ENCODE measurements around the gene KDM3B.
"Not testable (repeated sequence)": the region's sequence is repeated elsewhere in the genome, so short reads cannot be mapped to it uniquely, and the experiment has no call there.

Gene KDM3B

GRCh38 chr5:138402640-138403039, 50.2 kb downstream of the KDM3B start:
- DNase-seq (ENCODE audit: low read depth, low spot score), result no peak

- DNase-seq (ENCODE audit: low read depth, low spot score), result no peak
These were observed 55.5 kb downstream of the KDM3B start for GRCh38 chr5:138408023-138408422.

GRCh38 chr5:138410996-138411640, 58.6 kb downstream of the KDM3B start:
- DNase-seq (ENCODE audit: low read depth, low spot score), result not testable (repeated sequence)

GRCh38 chr5:138418444-138418843, 66.0 kb downstream of the KDM3B start:
- no peak for DNase-seq (ENCODE audit: low read depth, low spot score)

- no peak for DNase-seq (ENCODE audit: low read depth, low spot score)
These were observed 72.6 kb downstream of the KDM3B start for GRCh38 chr5:138425079-138425478.

GRCh38 chr5:138435943-138436342, 83.5 kb downstream of the KDM3B start:
- no peak for DNase-seq (ENCODE audit: low read depth, low spot score)

- no peak for DNase-seq (ENCODE audit: low read depth, low spot score)
These were observed 85.7 kb downstream of the KDM3B start for GRCh38 chr5:138438003-138438723.

GRCh38 chr5:138438724-138439476, 86.4 kb downstream of the KDM3B start, which contains the start of gene REEP2:
Gene REEP2 (plus strand): TSS chr5:138439057. CDS start chr5:138439209, 152 bp downstream.
- peak; percentile 50 for DNase-seq (ENCODE audit: low read depth, low spot score)

- no peak for DNase-seq (ENCODE audit: low read depth, low spot score)
These were observed 87.1 kb downstream of the KDM3B start for GRCh38 chr5:138439477-138440158.

- no peak for DNase-seq (ENCODE audit: low read depth, low spot score)
These were observed 87.9 kb downstream of the KDM3B start for GRCh38 chr5:138440159-138441073.

GRCh38 chr5:138441221-138441620, 88.7 kb downstream of the KDM3B start:
- no peak for DNase-seq (ENCODE audit: low read depth, low spot score)

GRCh38 chr5:138444078-138444773, 91.7 kb downstream of the KDM3B start:
- DNase-seq (ENCODE audit: low read depth, low spot score), result no peak

GRCh38 chr5:138444774-138445546, 92.5 kb downstream of the KDM3B start:
- DNase-seq (ENCODE audit: low read depth, low spot score), result no peak

GRCh38 chr5:138445547-138446271, 93.2 kb downstream of the KDM3B start:
- no peak for DNase-seq (ENCODE audit: low read depth, low spot score)

- no peak for DNase-seq (ENCODE audit: low read depth, low spot score)
These were observed 95.6 kb downstream of the KDM3B start for GRCh38 chr5:138448070-138448469.

GRCh38 chr5:138448481-138449398, 96.3 kb downstream of the KDM3B start:
- no peak for DNase-seq (ENCODE audit: low read depth, low spot score)

- DNase-seq (ENCODE audit: low read depth, low spot score), result peak; percentile 57
These were observed 97.2 kb downstream of the KDM3B start for GRCh38 chr5:138449501-138450239.
